ENCODE data around the gene ZBTB18. TPM values are rescaled to one million over a fixed set of nuclear protein-coding genes. Genes with fewer than 3 reads are reported as not detected.
"Not testable (repeated sequence)": the region's sequence is repeated elsewhere in the genome, so short reads cannot be mapped to it uniquely, and the experiment has no call there.

The ZBTB18 gene
- total and polyA plus RNA-seq, 2 of the 4 experiments (the other 2 are of a cell fraction) = 10.0 to 16.0 TPM

GRCh38 chr1:244044423-244044822, 6.7 kb upstream of the ZBTB18 start:
- H3K79me1 ChIP-seq (ENCODE audit: low read depth in 1 of 2, low read length in 2 of 2) = peaks cover 0 to under 1% of the 10 kb centered on the region in 2 experiments; a peak in 1 of 4 replicates
- H3K23ac ChIP-seq (ENCODE audit: low read depth, low read length) = no peak overlapping the region
- no peak overlapping the region for H3K9ac ChIP-seq (ENCODE audit: low read depth, low read length)
- ATAC-seq (ENCODE audit: low read depth) (no peak), DNase-seq (no peak)
- H4K8ac ChIP-seq (ENCODE audit: low read depth in 2 of 2, low read length in 2 of 2) = no peak overlapping the region
- H3K56ac ChIP-seq (ENCODE audit: extremely low read depth, insufficient read depth, low read length) = no peak overlapping the region
- H3K4ac ChIP-seq (ENCODE audit: low read depth, low read length) = no peak overlapping the region
- no peak overlapping the region for H3K4me2 ChIP-seq (ENCODE audit: low read depth, low read length)
- H2BK5ac ChIP-seq (ENCODE audit: low read depth, low read length, poor library complexity, severe bottlenecking) = no peak overlapping the region
- 0 out of 2 replicates have a peak, but pooled peaks cover 2% of the 10 kb centered on the region for H3K4me1 ChIP-seq (ENCODE audit: control insufficient read depth, insufficient read depth, low read length)
- H3K27me3 ChIP-seq (ENCODE audit: control insufficient read depth, insufficient read depth, low read length) = peaks cover 7% of the 10 kb centered on the region
- H3K36me3 ChIP-seq (ENCODE audit: control insufficient read depth, insufficient read depth, low read length) = no peaks in the 10 kb centered on the region
- no peaks in the 10 kb centered on the region for H3K9me3 ChIP-seq (ENCODE audit: control insufficient read depth, insufficient read depth, low read length)
- POLR2A ChIA-PET (ENCODE audit: unreplicated experiment) = no interaction called here
- H4K91ac ChIP-seq (ENCODE audit: insufficient read depth, low read depth, low read length) = no peak overlapping the region
- no TSS peak for BruUV-seq (replicated peaks)
- no CpG with 5 or more reads among the region's 1 CpG for WGBS, 2 experiments (ENCODE audit: extremely low coverage in 2 of 2, insufficient read length in 1 of 2)
- no peak overlapping the region for H3K14ac ChIP-seq (replicated peaks; ENCODE audit: low read depth, low read length)
- no peaks in the 10 kb centered on the region for H4K20me1 ChIP-seq (ENCODE audit: insufficient read depth, low read length)
- TF ChIP-seq CTCF (conservative IDR thresholded peaks at IDR 0.05; ENCODE audit: low read depth, low read length) (no peak), SMC3 (IDR thresholded peaks at IDR 0.05; ENCODE audit: low read depth, low read length) (no peak), POLR2A (IDR thresholded peaks at IDR 0.05; ENCODE audit: low read depth, low read length) (no peak), ELK1 (IDR thresholded peaks at IDR 0.05; ENCODE audit: borderline replicate concordance, low read depth, low read length) (no peak), MXI1 (IDR thresholded peaks at IDR 0.05; ENCODE audit: borderline replicate concordance, low read depth, low read length) (no peak)
- no peak overlapping the region for H2BK15ac ChIP-seq (ENCODE audit: low read depth, low read length)
- no peak overlapping the region for H3K4me3 ChIP-seq (ENCODE audit: insufficient read depth, low read depth, low read length)
- no peaks in the 10 kb centered on the region for H3K9me1 ChIP-seq (ENCODE audit: insufficient read depth, low read length)
- CTCF ChIA-PET = no interaction called here
- H2AK5ac ChIP-seq (ENCODE audit: low read depth, low read length) = no peak overlapping the region
- H3K27ac ChIP-seq (ENCODE audit: insufficient read depth, low read length) = no peak overlapping the region
- H2AFZ ChIP-seq (replicated peaks; ENCODE audit: low read length, poor library complexity) = no peak overlapping the region
- no peak overlapping the region for H3K18ac ChIP-seq (ENCODE audit: low read depth, low read length)
- intact Hi-C loops (cut with micrococcal nuclease) (loop anchor here (10.0 kb wide), 2 partner anchors 390 to 570 kb away; no protein-coding TSS in a partner anchor), in situ Hi-C loops (cut with MboI; ENCODE audit: low sequenced_read_pairs) (no loop called here), dilution Hi-C loops (cut with HindIII; ENCODE audit: low sequenced_read_pairs, unreplicated experiment) (no loop called here)
- no peak overlapping the region for H2AK9ac ChIP-seq (replicated peaks; ENCODE audit: low read depth, low read length, poor library complexity)
- no peak overlapping the region for H2BK120ac ChIP-seq (ENCODE audit: low read depth, low read length)
- H2BK20ac ChIP-seq (ENCODE audit: low read depth, low read length) = no peak overlapping the region
- no peak overlapping the region for H4K5ac ChIP-seq (ENCODE audit: low read depth, low read length)

- H3K9me3 ChIP-seq (ENCODE audit: control insufficient read depth, insufficient read depth, low read length); dilution Hi-C loops (cut with HindIII; ENCODE audit: low sequenced_read_pairs, unreplicated experiment); H3K4me3 ChIP-seq (ENCODE audit: insufficient read depth, low read depth, low read length); H3K36me3 ChIP-seq (ENCODE audit: control insufficient read depth, insufficient read depth, low read length); H4K91ac ChIP-seq (ENCODE audit: insufficient read depth, low read depth, low read length); H4K8ac ChIP-seq (ENCODE audit: low read depth in 2 of 2, low read length in 2 of 2); H3K56ac ChIP-seq (ENCODE audit: extremely low read depth, insufficient read depth, low read length); H3K27ac ChIP-seq (ENCODE audit: insufficient read depth, low read length); H4K5ac ChIP-seq (ENCODE audit: low read depth, low read length); H3K14ac ChIP-seq (replicated peaks; ENCODE audit: low read depth, low read length); DNase-seq; POLR2A ChIA-PET (ENCODE audit: unreplicated experiment); H2AK9ac ChIP-seq (replicated peaks; ENCODE audit: low read depth, low read length, poor library complexity); H3K23ac ChIP-seq (ENCODE audit: low read depth, low read length); H2BK20ac ChIP-seq (ENCODE audit: low read depth, low read length); H2BK5ac ChIP-seq (ENCODE audit: low read depth, low read length, poor library complexity, severe bottlenecking); H2AK5ac ChIP-seq (ENCODE audit: low read depth, low read length); H2BK15ac ChIP-seq (ENCODE audit: low read depth, low read length); H2BK120ac ChIP-seq (ENCODE audit: low read depth, low read length); H3K4ac ChIP-seq (ENCODE audit: low read depth, low read length); H3K4me1 ChIP-seq (ENCODE audit: control insufficient read depth, insufficient read depth, low read length); BruUV-seq (replicated peaks); H3K18ac ChIP-seq (ENCODE audit: low read depth, low read length); H3K4me2 ChIP-seq (ENCODE audit: low read depth, low read length); H3K27me3 ChIP-seq (ENCODE audit: control insufficient read depth, insufficient read depth, low read length); ATAC-seq (ENCODE audit: low read depth); H3K9ac ChIP-seq (ENCODE audit: low read depth, low read length); in situ Hi-C loops (cut with MboI; ENCODE audit: low sequenced_read_pairs); H3K9me1 ChIP-seq (ENCODE audit: insufficient read depth, low read length); H2AFZ ChIP-seq (replicated peaks; ENCODE audit: low read length, poor library complexity): not testable (repeated sequence)
- Histone ChIP-seq H3K79me1 (ENCODE audit: low read depth in 1 of 2, low read length in 2 of 2) (peaks cover 7 to 18% of the 10 kb centered on the region in 2 experiments; a peak in 3 of 4 replicates), H4K20me1 (ENCODE audit: insufficient read depth, low read length) (peaks cover 10% of the 10 kb centered on the region; the same call in 1 of the 2 replicates)
- intact Hi-C loops (cut with micrococcal nuclease) = loop anchor here (5.0 to 10.0 kb wide), 5 partner anchors 129 to 704 kb away; no protein-coding TSS in a partner anchor
- no CpG with 5 or more reads among the region's 1 CpG for WGBS, 2 experiments (ENCODE audit: extremely low coverage in 2 of 2, insufficient read length in 1 of 2)
- CTCF ChIA-PET = interaction anchor here (0.9 kb wide), 1 partner anchor 12 kb away, joined by 4 read pairs; no protein-coding TSS in a partner anchor
These were observed 4.8 kb upstream of the ZBTB18 start for GRCh38 chr1:244046254-244046653.

Measured in IMR-90 (cell line).